Measurements from ENCODE around the gene FAM9B. TPM values are rescaled to one million over a fixed set of nuclear protein-coding genes. Genes with fewer than 3 reads are reported as not detected.
"Not testable (repeated sequence)": the region's sequence is repeated elsewhere in the genome, so short reads cannot be mapped to it uniquely, and the experiment has no call there.

Gene FAM9B
- total RNA-seq, 2 experiments from 2014 or later: not detected

GRCh38 chrX:9033586-9033985 lies 341 bp downstream of the FAM9B start:
- POLR2A ChIA-PET: no interaction called here
- Mint-ChIP-seq H3K9me3 (no peaks in the 10 kb centered on the region), H3K36me3 (ENCODE audit: low read depth) (no peaks in the 10 kb centered on the region), H3K4me1 (peaks cover 8% of the 10 kb centered on the region), H3K27ac (no peak overlapping the region), H3K27me3 (no peaks in the 10 kb centered on the region), H3K4me3 (no peak overlapping the region)
- DNase-seq: no peak
- CTCF ChIA-PET: no interaction called here

- POLR2A ChIA-PET: no interaction called here
- DNase-seq: no peak
- no peak overlapping the region for H3K4me3 Mint-ChIP-seq
- H3K9me3 Mint-ChIP-seq: no peaks in the 10 kb centered on the region
- CTCF ChIA-PET: no interaction called here
- H3K4me1 Mint-ChIP-seq: peaks cover 8% of the 10 kb centered on the region
- no peaks in the 10 kb centered on the region for H3K27me3 Mint-ChIP-seq
- H3K36me3 Mint-ChIP-seq (ENCODE audit: low read depth): no peaks in the 10 kb centered on the region
- no peak overlapping the region for H3K27ac Mint-ChIP-seq
Measured at GRCh38 chrX:9033179-9033578, 748 bp downstream of the FAM9B start.

- CTCF ChIA-PET: no interaction called here
- POLR2A ChIA-PET: no interaction called here
- no peak overlapping the region for H3K27ac Mint-ChIP-seq
- no peaks in the 10 kb centered on the region for H3K4me1 Mint-ChIP-seq
- no peaks in the 10 kb centered on the region for H3K36me3 Mint-ChIP-seq (ENCODE audit: low read depth)
- H3K27me3 Mint-ChIP-seq: peaks cover 4% of the 10 kb centered on the region
- H3K9me3 Mint-ChIP-seq: no peaks in the 10 kb centered on the region
- DNase-seq: no peak
- H3K4me3 Mint-ChIP-seq: no peak overlapping the region
Measured at GRCh38 chrX:9023293-9023692, 10.6 kb downstream of the FAM9B start.

- no peaks in the 10 kb centered on the region for H3K27me3 Mint-ChIP-seq
- CTCF ChIA-PET: no interaction called here
Measured at GRCh38 chrX:9019151-9019550, 14.8 kb downstream of the FAM9B start.

GRCh38 chrX:9018332-9018731 lies 15.6 kb downstream of the FAM9B start:
- H3K36me3 Mint-ChIP-seq (ENCODE audit: low read depth); H3K9me3 Mint-ChIP-seq; H3K27ac Mint-ChIP-seq; H3K27me3 Mint-ChIP-seq; DNase-seq; POLR2A ChIA-PET; CTCF ChIA-PET; H3K4me1 Mint-ChIP-seq; H3K4me3 Mint-ChIP-seq: not testable (repeated sequence)

More at GRCh38 chrX:9019151-9019550, 14.8 kb downstream of the FAM9B start:
- no peak for DNase-seq
- Mint-ChIP-seq H3K4me1 (no peaks in the 10 kb centered on the region), H3K27ac (no peak overlapping the region), H3K36me3 (ENCODE audit: low read depth) (no peaks in the 10 kb centered on the region), H3K4me3 (no peak overlapping the region), H3K9me3 (no peaks in the 10 kb centered on the region)
- POLR2A ChIA-PET: no interaction called here

GRCh38 chrX:9003041-9003440 lies 30.9 kb downstream of the FAM9B start:
- H3K36me3 Mint-ChIP-seq (ENCODE audit: low read depth): no peaks in the 10 kb centered on the region
- H3K9me3 Mint-ChIP-seq: peaks cover 10% of the 10 kb centered on the region
- H3K4me1 Mint-ChIP-seq: peaks cover 19% of the 10 kb centered on the region
- H3K27me3 Mint-ChIP-seq: peaks cover under 1% of the 10 kb centered on the region
- POLR2A ChIA-PET: no interaction called here
- DNase-seq: no peak
- H3K4me3 Mint-ChIP-seq: no peak overlapping the region
- no peak overlapping the region for H3K27ac Mint-ChIP-seq
- CTCF ChIA-PET: no interaction called here

- DNase-seq: no peak
- no peak overlapping the region for H3K4me3 Mint-ChIP-seq
- H3K27me3 Mint-ChIP-seq: no peaks in the 10 kb centered on the region
- no peaks in the 10 kb centered on the region for H3K36me3 Mint-ChIP-seq (ENCODE audit: low read depth)
- no peak overlapping the region for H3K27ac Mint-ChIP-seq
- ChIA-PET POLR2A (no interaction called here), CTCF (interaction anchor here (1.0 kb wide), 1 partner anchor 12 kb away, joined by 3 read pairs; no protein-coding TSS in a partner anchor)
- peaks cover 12% of the 10 kb centered on the region for H3K4me1 Mint-ChIP-seq
- H3K9me3 Mint-ChIP-seq: no peaks in the 10 kb centered on the region
Measured at GRCh38 chrX:8988446-8988845, 45.5 kb downstream of the FAM9B start.

- Mint-ChIP-seq H3K36me3 (ENCODE audit: low read depth) (no peaks in the 10 kb centered on the region), H3K4me3 (no peak overlapping the region), H3K27me3 (no peaks in the 10 kb centered on the region), H3K4me1 (peaks cover 12% of the 10 kb centered on the region), H3K27ac (peak overlapping the region; percentile 75), H3K9me3 (no peaks in the 10 kb centered on the region)
- DNase-seq: peak; percentile 53
- ChIA-PET CTCF (interaction anchor here (1.0 kb wide), 1 partner anchor 11 kb away, joined by 3 read pairs; no protein-coding TSS in a partner anchor), POLR2A (no interaction called here)
Measured at GRCh38 chrX:8987672-8988250, 46.2 kb downstream of the FAM9B start.

GRCh38 chrX:8984231-8984630 lies 49.7 kb downstream of the FAM9B start:
- H3K27me3 Mint-ChIP-seq: no peaks in the 10 kb centered on the region
- H3K27ac Mint-ChIP-seq: no peak overlapping the region
- ChIA-PET CTCF (interaction anchor here (1.2 kb wide), 1 partner anchor 484 kb away, joined by 3 read pairs; no protein-coding TSS in a partner anchor), POLR2A (no interaction called here)
- DNase-seq: no peak
- H3K4me3 Mint-ChIP-seq: no peak overlapping the region
- H3K4me1 Mint-ChIP-seq: peaks cover 25% of the 10 kb centered on the region
- no peaks in the 10 kb centered on the region for H3K9me3 Mint-ChIP-seq
- no peaks in the 10 kb centered on the region for H3K36me3 Mint-ChIP-seq (ENCODE audit: low read depth)

- Mint-ChIP-seq H3K27ac (no peak overlapping the region), H3K36me3 (ENCODE audit: low read depth) (no peaks in the 10 kb centered on the region), H3K9me3 (no peaks in the 10 kb centered on the region), H3K4me3 (no peak overlapping the region), H3K4me1 (peaks cover 13% of the 10 kb centered on the region), H3K27me3 (no peaks in the 10 kb centered on the region)
- POLR2A ChIA-PET: no interaction called here
- CTCF ChIA-PET: interaction anchor here (0.9 kb wide), 2 partner anchors 9 to 46 kb away, joined by 3 to 4 read pairs; no protein-coding TSS in a partner anchor
- DNase-seq: peak; percentile 22
Measured at GRCh38 chrX:8981723-8982122, 52.2 kb downstream of the FAM9B start.

GRCh38 chrX:8980756-8981155 lies 53.2 kb downstream of the FAM9B start:
- Mint-ChIP-seq H3K27me3 (no peaks in the 10 kb centered on the region), H3K27ac (no peak overlapping the region), H3K4me3 (no peak overlapping the region), H3K36me3 (ENCODE audit: low read depth) (no peaks in the 10 kb centered on the region), H3K9me3 (no peaks in the 10 kb centered on the region), H3K4me1 (peaks cover 13% of the 10 kb centered on the region)
- ChIA-PET POLR2A (no interaction called here), CTCF (interaction anchor here (0.6 to 0.7 kb wide), 2 partner anchors 504 to 822 kb away, joined by 3 read pairs; no protein-coding TSS in a partner anchor)
- no peak for DNase-seq

Other genes with a start within 250 kb of the FAM9B start
- not detected for gene FAM9A, start 232.7 kb downstream of the FAM9B start, total RNA-seq

Data from activated CD4-positive, alpha-beta T cell treated with anti-CD3 and anti-CD28 coated beads, Interleukin-2, amount 10 ng/mL, durations not matched to agents 7 days and 5 days (primary cell).